SKM-1 treated with dmso at 0.1 percent for 144 hours (cell line): Measurements from ENCODE around the gene DUS2.
"Not testable (repeated sequence)": the region's sequence is repeated elsewhere in the genome, so short reads cannot be mapped to it uniquely, and the experiment has no call there.

Experiments used
- DNase-seq: peaks from one replicate; lab custom pipeline; 2025; ENCODE audit not compliant: unreplicated experiment; lab: John Stamatoyannopoulos, UW

Gene DUS2

DNA sequence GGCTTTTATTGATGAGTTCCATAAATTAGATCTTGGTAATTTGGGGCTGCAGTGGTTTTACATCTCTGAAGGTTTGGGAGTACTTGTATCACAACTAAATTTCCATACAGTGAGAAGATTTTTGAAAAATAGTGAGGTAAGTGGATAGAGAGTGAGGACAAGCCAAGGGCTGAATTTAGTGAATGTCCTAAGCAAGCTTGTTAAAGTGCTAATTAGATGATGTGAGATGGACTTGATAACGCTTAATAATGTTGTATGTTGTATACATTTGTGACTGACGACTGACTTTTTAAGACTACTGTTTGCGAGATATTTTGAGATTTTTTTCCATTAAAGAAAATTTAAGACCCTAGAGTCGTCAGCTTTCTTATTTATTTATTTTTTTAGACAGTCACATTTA, 66.0 kb downstream of the DUS2 start:
- no peak for DNase-seq

DNA sequence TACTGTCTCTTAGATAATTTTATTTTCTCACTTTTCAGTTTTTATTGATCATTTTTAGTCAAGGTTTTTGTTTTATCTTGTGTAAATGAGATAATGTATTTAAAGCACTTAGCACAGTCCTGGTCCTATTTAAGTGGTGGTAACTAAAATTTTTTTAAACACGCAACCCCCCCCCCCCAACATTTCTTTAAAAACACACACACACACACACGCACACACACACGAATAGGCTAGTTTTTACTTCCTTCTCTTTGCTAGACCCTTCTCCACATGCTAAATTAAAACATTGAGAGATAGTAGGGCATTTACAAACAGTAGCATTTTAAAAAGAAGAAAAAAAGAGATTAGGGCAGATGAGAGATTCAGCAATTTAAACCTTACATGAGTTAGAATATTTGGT, 67.0 kb downstream of the DUS2 start:
- DNase-seq, result no peak

GRCh38 chr16:68090533-68090932, 67.4 kb downstream of the DUS2 start:
- peak; percentile 56 for DNase-seq

DNA sequence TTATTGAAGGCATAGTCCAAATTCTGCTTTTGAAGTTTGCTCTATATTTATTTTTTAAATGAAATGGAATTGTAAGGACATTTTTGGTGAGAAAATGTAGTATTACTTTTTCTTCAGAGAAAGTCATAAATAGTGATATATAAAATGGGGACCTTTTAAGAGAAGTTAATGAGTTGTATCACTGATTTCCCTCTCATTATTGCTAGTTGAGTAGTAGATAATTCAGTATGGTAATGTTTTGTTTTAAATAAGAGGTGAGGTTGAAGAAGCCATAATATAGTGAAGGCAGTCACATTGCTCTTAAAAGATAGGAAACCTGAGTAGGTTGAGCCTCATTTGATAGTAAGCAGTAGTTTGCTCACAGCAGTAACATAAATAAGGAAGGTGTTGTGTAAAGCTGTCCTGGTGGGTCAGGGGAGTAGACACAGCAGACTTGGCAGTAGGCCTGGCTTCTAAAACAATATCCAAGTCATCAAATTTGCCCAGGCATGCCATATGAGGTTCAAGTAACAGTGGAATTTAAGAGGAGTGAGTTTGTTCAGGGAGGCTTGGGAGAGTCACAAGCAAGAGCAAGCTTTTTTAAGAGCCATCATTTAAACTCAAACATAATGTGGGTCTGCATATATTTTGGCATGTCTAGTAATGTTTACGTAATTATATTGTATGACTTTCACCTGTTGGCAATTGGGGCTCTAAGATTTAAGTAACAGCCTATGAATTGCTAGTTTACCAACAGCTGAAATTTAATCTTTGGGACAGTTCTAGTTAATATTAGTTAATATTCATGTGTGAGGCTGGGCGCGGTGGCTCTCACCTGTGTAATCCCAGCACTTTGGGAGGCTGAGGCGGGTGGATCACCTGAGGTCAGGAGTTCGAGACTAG, 68.5 kb downstream of the DUS2 start:
- DNase-seq, result no peak

DNA sequence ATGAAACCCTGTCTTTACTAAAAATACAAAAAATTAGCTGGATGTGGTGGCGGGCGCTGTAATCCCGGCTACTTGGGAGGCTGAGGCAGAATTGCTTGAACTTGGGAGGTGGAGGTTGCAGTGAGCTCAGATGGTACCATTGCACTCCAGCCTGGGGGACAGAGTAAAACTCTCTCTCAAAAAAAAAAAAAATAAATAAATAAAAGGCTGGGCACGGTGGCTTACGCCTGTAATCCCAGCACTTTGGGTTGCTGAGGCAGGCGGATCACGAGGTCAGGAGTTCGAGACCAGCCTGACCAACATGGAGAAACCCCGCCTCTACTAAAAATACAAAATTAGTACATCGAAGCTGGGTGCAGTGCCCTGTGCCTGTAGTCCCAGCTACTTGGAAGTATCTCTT, 69.2 kb downstream of the DUS2 start:
- DNase-seq, result not testable (repeated sequence)

DNA sequence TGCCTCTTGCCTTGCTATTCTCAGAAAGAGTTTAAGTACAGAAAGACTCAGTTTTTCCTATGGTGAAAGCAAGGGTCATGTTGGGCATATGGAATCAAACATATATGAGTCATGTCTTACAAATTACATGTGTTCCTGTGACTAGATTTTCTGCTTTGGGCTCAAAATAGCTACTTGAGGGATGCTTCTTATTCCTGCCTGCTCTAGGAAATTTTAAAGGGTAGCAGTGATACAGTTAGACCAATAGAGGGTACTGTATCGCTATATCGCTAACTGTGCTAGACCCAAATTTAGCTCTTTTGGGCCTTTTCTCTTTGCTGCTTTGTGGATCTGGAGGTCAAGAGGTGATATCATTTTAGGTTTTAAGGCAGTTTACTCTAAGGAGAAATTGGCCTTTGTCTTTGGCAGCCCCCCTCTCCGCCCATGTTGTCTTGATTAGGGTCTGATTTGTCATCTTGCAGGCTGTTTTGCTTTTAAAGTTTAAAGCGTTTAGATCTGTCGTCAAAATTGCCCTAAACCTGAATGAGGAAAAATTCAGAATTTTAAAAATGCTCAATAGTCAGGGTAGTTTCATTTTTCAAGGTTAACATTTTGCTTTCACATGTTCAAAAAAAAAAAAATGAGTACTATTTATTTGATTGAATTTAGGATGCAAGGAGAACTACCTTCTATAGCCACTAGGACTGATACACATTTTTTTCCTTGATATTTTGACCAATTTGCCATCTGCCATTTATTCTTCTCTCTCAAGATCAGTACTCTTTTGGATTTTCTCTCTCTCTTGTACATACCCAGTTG, 70.9 kb downstream of the DUS2 start:
- DNase-seq, result no peak

DNA sequence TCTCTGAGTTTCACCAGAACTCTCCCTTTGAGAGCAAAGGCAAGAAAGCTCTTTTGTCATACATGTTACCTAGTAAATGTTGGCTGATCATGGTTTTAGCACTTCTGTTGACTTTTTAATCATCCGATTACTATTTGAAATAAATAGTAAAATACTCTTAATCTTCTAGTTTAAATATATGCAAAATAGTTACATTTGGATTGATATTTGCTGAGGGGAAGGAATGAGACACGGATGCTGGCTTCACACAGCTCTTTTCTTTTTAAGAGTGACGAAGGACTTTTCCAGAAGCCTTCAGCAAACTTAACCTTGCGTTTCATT, 71.5 kb downstream of the DUS2 start:
- DNase-seq, result no peak

DNA sequence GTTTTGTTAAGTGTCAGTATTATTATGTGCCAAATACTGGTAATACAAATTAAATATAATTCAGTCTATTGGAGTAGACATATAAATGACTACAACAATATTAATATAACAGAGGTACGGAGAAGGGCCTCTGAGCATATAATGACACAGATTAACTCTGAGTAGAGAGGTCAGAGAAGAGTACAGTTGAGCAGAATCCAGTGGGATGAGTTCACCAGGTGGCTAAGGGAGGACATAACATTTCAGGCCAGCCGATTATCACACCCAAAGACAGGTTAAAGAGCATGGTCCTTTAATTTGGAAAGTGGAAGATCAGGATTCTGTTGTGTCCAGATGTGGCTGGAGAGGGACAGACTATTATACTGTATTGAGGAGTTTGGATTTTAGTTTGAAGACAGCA, 73.4 kb downstream of the DUS2 start:
- no peak for DNase-seq

- no peak for DNase-seq
Observed at GRCh38 chr16:68097088-68097487, 74.0 kb downstream of the DUS2 start.

DNA sequence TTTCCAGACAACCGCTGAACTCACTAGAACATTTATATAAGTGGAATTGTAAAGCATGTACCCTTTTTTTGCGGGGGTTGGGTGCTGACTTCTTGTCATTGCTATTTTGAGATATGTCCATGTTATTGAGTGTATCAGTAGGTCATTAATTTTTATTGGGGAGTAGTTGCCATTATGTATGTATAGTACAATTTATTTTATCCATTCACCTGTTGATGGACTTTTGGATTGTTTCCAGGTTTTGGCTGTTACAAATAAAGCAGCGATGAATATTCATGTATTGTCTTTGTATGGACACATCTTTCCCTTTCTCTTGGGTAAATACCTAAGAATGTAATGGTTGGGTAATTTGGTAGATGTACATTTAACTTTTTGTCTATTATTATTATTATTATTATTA, 74.8 kb downstream of the DUS2 start:
- DNase-seq, result no peak

- no peak for DNase-seq
Observed at GRCh38 chr16:68100488-68100887, 77.4 kb downstream of the DUS2 start.

DNA sequence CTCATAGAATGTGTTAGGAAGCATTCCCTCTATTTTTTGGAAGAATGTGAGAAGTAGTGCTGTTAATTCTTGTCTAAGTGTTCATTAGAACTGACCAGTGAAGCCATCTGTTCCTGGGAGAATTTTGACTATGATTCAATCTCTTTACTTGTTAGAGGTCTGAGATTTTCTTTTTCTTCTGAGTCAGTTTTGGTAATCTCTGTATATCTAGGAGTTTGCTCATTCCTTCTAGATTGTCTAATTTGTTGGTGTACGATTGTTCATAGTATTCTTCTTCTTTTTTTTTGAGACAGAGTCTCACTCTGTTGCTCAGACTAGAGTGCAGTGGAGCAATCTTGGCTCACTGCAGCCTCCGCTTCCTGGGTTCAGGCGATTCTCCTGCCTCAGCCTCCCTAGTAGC, 82.5 kb downstream of the DUS2 start:
- no peak for DNase-seq

GRCh38 chr16:68107230-68107928, 84.3 kb downstream of the DUS2 start:
- DNase-seq, result not testable (repeated sequence)

DNA sequence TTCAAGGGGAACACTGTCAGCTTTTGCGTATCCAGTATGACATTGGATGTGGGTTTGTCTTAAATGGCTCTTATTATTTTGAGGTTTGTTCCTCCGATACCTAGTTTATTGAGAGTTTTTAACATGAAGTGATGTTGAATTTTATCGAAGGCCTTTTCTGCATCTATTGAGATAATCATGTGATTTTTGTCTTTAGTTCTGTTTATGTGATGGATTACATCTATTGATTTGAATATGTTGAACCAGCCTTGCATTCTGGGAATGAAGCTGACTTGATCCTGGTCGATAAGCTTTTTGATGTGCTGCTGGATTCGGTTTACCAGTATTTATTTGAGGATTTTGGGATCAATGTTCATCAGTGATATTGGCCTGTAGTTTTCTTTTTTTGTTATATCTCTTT, 86.1 kb downstream of the DUS2 start:
- DNase-seq, result not testable (repeated sequence)

DNA sequence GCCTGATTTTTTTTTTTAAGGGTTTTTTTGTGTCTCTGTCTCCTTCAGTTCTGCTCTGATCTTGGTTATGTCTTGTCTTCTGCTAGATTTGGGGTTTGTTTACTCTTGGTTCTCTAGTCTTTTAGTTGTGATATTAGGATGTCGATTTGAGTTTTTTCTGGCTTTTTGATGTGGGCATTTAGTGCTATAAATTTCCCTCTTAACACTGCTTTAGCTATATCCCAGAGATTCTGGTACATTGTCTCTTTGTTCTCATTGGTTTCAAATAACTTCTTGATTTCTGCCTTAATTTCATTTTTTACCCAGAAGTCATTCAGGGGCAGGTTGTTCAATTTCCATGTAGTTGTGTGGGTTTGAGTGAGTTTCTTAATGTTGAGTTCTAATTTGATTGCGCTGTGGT, 87.5 kb downstream of the DUS2 start:
- not testable (repeated sequence) for DNase-seq

- no peak for DNase-seq
Observed at GRCh38 chr16:68111379-68111778, 88.3 kb downstream of the DUS2 start.

- DNase-seq, result no peak
Observed at GRCh38 chr16:68113059-68113761, 90.1 kb downstream of the DUS2 start.

GRCh38 chr16:68113765-68114240, 90.7 kb downstream of the DUS2 start:
- no peak for DNase-seq

GRCh38 chr16:68114939-68115338, 91.9 kb downstream of the DUS2 start:
- DNase-seq, result not testable (repeated sequence)

- DNase-seq, result no peak
Observed at GRCh38 chr16:68115851-68116250, 92.8 kb downstream of the DUS2 start.

DNA sequence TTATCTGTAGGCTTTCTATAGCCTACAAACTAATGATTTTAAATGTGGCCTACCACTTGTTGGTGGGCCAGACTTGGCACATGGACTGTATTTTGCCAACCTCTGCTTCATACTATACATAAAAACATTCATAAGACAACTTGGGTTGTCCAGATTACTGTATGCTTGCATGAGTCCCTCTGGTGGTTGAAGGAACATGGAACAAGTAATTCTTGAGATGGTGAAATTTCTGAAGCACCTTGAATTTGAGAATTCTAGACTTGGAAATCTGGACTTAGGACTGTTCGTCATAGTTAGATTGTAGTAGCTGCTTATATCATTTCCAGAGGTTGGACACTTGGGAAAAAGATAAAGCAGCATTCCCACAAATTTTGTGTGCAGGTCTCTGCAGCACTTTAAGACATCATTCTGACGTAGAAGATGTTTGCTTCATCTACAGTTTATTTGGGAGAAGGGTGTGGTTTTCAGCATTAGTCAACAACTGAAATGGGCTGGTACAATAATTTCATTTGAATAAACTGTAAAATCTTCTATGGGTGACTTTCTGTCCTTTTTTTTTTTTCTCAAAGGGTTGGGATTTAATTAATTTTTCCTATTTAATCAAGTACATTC, 93.3 kb downstream of the DUS2 start:
- peak; percentile 18 for DNase-seq
